H9 (cell line): ENCODE data around the gene E2F4. TPM values are rescaled to one million over a fixed set of nuclear protein-coding genes. Genes with fewer than 3 reads are reported as not detected.

Experiments
- DNase-seq: peaks from one replicate; pipeline ENCODE4 v3.0.0-alpha.2; 2017
- H2AFZ ChIP-seq: one replicate; pipeline ENCODE4 v1.6.1; 2013; ENCODE audit warnings: mild to moderate bottlenecking, low read length, control low read depth, moderate library complexity
- H2AK5ac ChIP-seq: 2 replicates; pipeline ENCODE4 v1.6.1; 2013; ENCODE audit warnings: low read length, control low read depth, mixed read lengths; ENCODE audit not compliant: insufficient read length
- H2BK120ac ChIP-seq: one replicate; pipeline ENCODE4 v1.6.1; 2013; ENCODE audit warnings: low read depth, mild to moderate bottlenecking, low read length, control low read depth, inconsistent platforms; ENCODE audit not compliant: poor library complexity, severe bottlenecking
- H2BK12ac ChIP-seq: 2 replicates; pipeline ENCODE4 v1.6.1; 2013; ENCODE audit warnings: low read length, control low read depth, mixed read lengths, low read depth; ENCODE audit not compliant: insufficient read length
- H2BK15ac ChIP-seq: 2 replicates; pipeline ENCODE4 v1.6.1; 2013; ENCODE audit warnings: low read depth, low read length, control low read depth
- H2BK20ac ChIP-seq: one replicate; pipeline ENCODE4 v1.6.1; 2013; ENCODE audit warnings: low read depth, mild to moderate bottlenecking, low read length, control low read depth, inconsistent platforms; ENCODE audit not compliant: poor library complexity, severe bottlenecking
- H2BK5ac ChIP-seq: 2 replicates; pipeline ENCODE4 v1.6.1; 2013; ENCODE audit warnings: low read length, control low read depth, mixed read lengths; ENCODE audit not compliant: insufficient read length
- H3K14ac ChIP-seq: 2 replicates; pipeline ENCODE4 v1.6.1; 2013; ENCODE audit warnings: low read length, control low read depth; ENCODE audit not compliant: insufficient read depth
- H3K18ac ChIP-seq: 2 replicates; pipeline ENCODE4 v1.6.1; 2013; ENCODE audit warnings: low read depth, mild to moderate bottlenecking, mixed read lengths, low read length, control low read depth; ENCODE audit not compliant: insufficient read length
- H3K23ac ChIP-seq: 2 replicates; pipeline ENCODE4 v1.6.1; 2013; ENCODE audit warnings: low read length, control low read depth, mixed read lengths, low read depth; ENCODE audit not compliant: insufficient read length
- H3K23me2 ChIP-seq: 2 replicates; pipeline ENCODE4 v1.6.1; 2013; ENCODE audit warnings: low read depth, mild to moderate bottlenecking, mixed read lengths, low read length, control low read depth; ENCODE audit not compliant: insufficient read length, poor library complexity, severe bottlenecking
- H3K27ac ChIP-seq: 2 replicates; pipeline ENCODE4 v1.5.1; 2013; ENCODE audit warnings: low read length, control low read depth, mixed read lengths, low read depth; ENCODE audit not compliant: insufficient read length
- H3K27me3 ChIP-seq: 2 replicates; pipeline ENCODE4 v1.6.1; 2013; ENCODE audit warnings: low read length, control low read depth, inconsistent platforms; ENCODE audit not compliant: insufficient read depth
- H3K4ac ChIP-seq: 2 replicates; pipeline ENCODE4 v1.6.1; 2013; ENCODE audit warnings: low read depth, mild to moderate bottlenecking, control low read depth, inconsistent platforms, low read length, moderate library complexity
- H3K4me1 ChIP-seq: 2 replicates; pipeline ENCODE4 v1.6.1; 2013; ENCODE audit warnings: low read length, control low read depth, inconsistent platforms; ENCODE audit not compliant: insufficient read depth
- H3K4me2 ChIP-seq: 2 replicates; pipeline ENCODE4 v1.6.1; 2013; ENCODE audit warnings: low read length, control low read depth, mixed read lengths; ENCODE audit not compliant: insufficient read length, insufficient read depth
- H3K56ac ChIP-seq: 2 replicates; pipeline ENCODE4 v1.6.1; 2013; ENCODE audit warnings: low read depth, mild to moderate bottlenecking, mixed read lengths, low read length, control low read depth; ENCODE audit not compliant: insufficient read length
- H3K79me1 ChIP-seq: 2 replicates; pipeline ENCODE4 v1.6.1; 2013; ENCODE audit warnings: low read depth, mild to moderate bottlenecking, moderate library complexity, low read length, control low read depth, inconsistent platforms; ENCODE audit not compliant: insufficient read depth, poor library complexity, severe bottlenecking
- H3K79me2 ChIP-seq: 2 replicates; pipeline ENCODE4 v1.6.1; 2013; ENCODE audit warnings: low read length, control low read depth, inconsistent platforms; ENCODE audit not compliant: insufficient read depth
- H3K9ac ChIP-seq: 2 replicates; pipeline ENCODE4 v1.6.1; 2013; ENCODE audit warnings: low read length, control low read depth, mixed read lengths; ENCODE audit not compliant: insufficient read length; ENCODE audit errors: extremely low read depth
- H3K9me3 ChIP-seq: one replicate; pipeline ENCODE4 v1.6.1; 2013; ENCODE audit warnings: low read depth, low read length, inconsistent platforms; ENCODE audit not compliant: control insufficient read depth
- H3T11ph ChIP-seq: one replicate; pipeline ENCODE4 v1.6.1; 2013; ENCODE audit warnings: mild to moderate bottlenecking, low read length, control low read depth, inconsistent platforms
- H4K20me1 ChIP-seq: one replicate; pipeline ENCODE4 v1.6.1; 2013; ENCODE audit not compliant: control insufficient read depth, insufficient read length, insufficient read depth
- H4K5ac ChIP-seq: 2 replicates; pipeline ENCODE4 v1.6.1; 2013; ENCODE audit warnings: low read depth, mild to moderate bottlenecking, mixed read lengths, low read length, control low read depth; ENCODE audit not compliant: insufficient read length
- H4K8ac ChIP-seq: replicated peaks from 2 replicates; pipeline ENCODE4 v1.6.1; 2013; ENCODE audit warnings: low read length, control low read depth, mixed read lengths, low read depth; ENCODE audit not compliant: insufficient read length
- H4K91ac ChIP-seq: 2 replicates; pipeline ENCODE4 v1.6.1; 2013; ENCODE audit warnings: low read depth, mild to moderate bottlenecking, moderate library complexity, mixed read lengths, low read length, control low read depth; ENCODE audit not compliant: insufficient read length
- H3K27ac Mint-ChIP-seq, 3 experiments: 2 replicates in 2 of 3; 3 replicates in 1 of 3; pipeline ENCODE4 v1.8.0; 2020 to 2021; ENCODE audit warnings: mixed read lengths in 3 of 3, mild to moderate bottlenecking in 1 of 3, moderate library complexity in 1 of 3
- H3K27me3 Mint-ChIP-seq: 2 replicates; pipeline ENCODE4 v1.8.0; 2021; ENCODE audit warnings: low read depth, mild to moderate bottlenecking, moderate library complexity, mixed read lengths
- H3K36me3 Mint-ChIP-seq, 3 experiments: 2 replicates in 2 of 3; 3 replicates in 1 of 3; pipeline ENCODE4 v1.8.0; 2020 to 2021; ENCODE audit warnings: low read depth in 3 of 3, mixed read lengths in 3 of 3; ENCODE audit not compliant: insufficient read depth in 1 of 3
- H3K4me1 Mint-ChIP-seq, 2 experiments: 2 replicates each; pipeline ENCODE4 v1.8.0; 2020; ENCODE audit warnings: mixed read lengths in 2 of 2
- H3K4me3 Mint-ChIP-seq, 2 experiments: 2 replicates in 1 of 2; 3 replicates in 1 of 2; pipeline ENCODE4 v1.8.0; 2020 to 2021; ENCODE audit warnings: mild to moderate bottlenecking in 2 of 2, mixed read lengths in 2 of 2, moderate library complexity in 1 of 2
- H3K9me3 Mint-ChIP-seq, 2 experiments: 2 replicates in 1 of 2; 3 replicates in 1 of 2; pipeline ENCODE4 v1.8.0; 2020; ENCODE audit warnings: mild to moderate bottlenecking in 2 of 2, mixed read lengths in 2 of 2, moderate library complexity in 1 of 2
- CTCF ChIP-seq: fragments of 200-600 bp; sonication (generic); conservative IDR thresholded peaks from 3 replicates; pipeline ENCODE4 v1.8.0; 2021; ENCODE audit warnings: antibody characterized with exemption, mild to moderate bottlenecking
- whole genome bisulfite sequencing: extraction: QIAGEN DNeasy Blood & Tissue Kit; methylation state at CpG from one replicate; pipeline ENCODE4 v1.1.7; 2013; ENCODE audit warnings: missing lambda C conversion rate, low lambda C conversion rate, mixed read lengths; ENCODE audit not compliant: insufficient read length; ENCODE audit errors: extremely low coverage; 5-methylcytosine and 5-hydroxymethylcytosine counted together
- total RNA-seq: library from RNA; stranded (reverse); gene quantifications from 2 replicates; pipeline ENCODE4 v1.2.1, GENCODE V29; 2021

E2F4 gene
- total RNA-seq, 1 experiment from 2014 or later: 116 TPM

- no peak overlapping the region for H2BK15ac ChIP-seq
- H3K9me3 Mint-ChIP-seq: no peaks in the 10 kb centered on the region
- H4K5ac ChIP-seq: no peak overlapping the region
- H3K4ac ChIP-seq: no peak overlapping the region
- H3K4me1 Mint-ChIP-seq: peaks cover 34 to 44% of the 10 kb centered on the region in 2 experiments
- no peak overlapping the region for H2BK20ac ChIP-seq
- H3T11ph ChIP-seq: no peak overlapping the region
- no peaks in the 10 kb centered on the region; the same call in 1 of the 2 replicates for H3K79me2 ChIP-seq
- DNase-seq: no peak
- no peak overlapping the region for H2BK5ac ChIP-seq
- H3K23ac ChIP-seq: no peak overlapping the region
- peak overlapping the region in 1 of 3 experiments; percentile 83; a peak in 2 of 7 replicates for H3K27ac Mint-ChIP-seq
- no peak for TF ChIP-seq CTCF
- H3K14ac ChIP-seq: no peak overlapping the region
- H2AFZ ChIP-seq: no peak overlapping the region
- H2AK5ac ChIP-seq: no peak overlapping the region
- H2BK12ac ChIP-seq: no peak overlapping the region
- peaks cover 0 to 6% (median 0%) of the 10 kb centered on the region in 3 experiments; a peak in 4 of 7 replicates for H3K36me3 Mint-ChIP-seq
- no peak overlapping the region for H3K56ac ChIP-seq
- H3K23me2 ChIP-seq: peaks cover 31% of the 10 kb centered on the region
- H3K27ac ChIP-seq: no peak overlapping the region
- peaks cover 3% of the 10 kb centered on the region for H4K20me1 ChIP-seq
- no peaks in the 10 kb centered on the region for H3K27me3 ChIP-seq
- peak overlapping the region; percentile 86 to 94 for H3K4me3 Mint-ChIP-seq
- H4K91ac ChIP-seq: no peak overlapping the region
- H3K79me1 ChIP-seq: peaks cover 4% of the 10 kb centered on the region
- H3K9me3 ChIP-seq: no peaks in the 10 kb centered on the region
- no peak overlapping the region for H3K9ac ChIP-seq
- no peak overlapping the region for H3K4me2 ChIP-seq
- H3K18ac ChIP-seq: no peak overlapping the region
- H3K4me1 ChIP-seq: peaks cover 15% of the 10 kb centered on the region; the same call in 1 of the 2 replicates
- no peak overlapping the region for H4K8ac ChIP-seq
- peaks cover 14% of the 10 kb centered on the region for H3K27me3 Mint-ChIP-seq
- no peak overlapping the region for H2BK120ac ChIP-seq
- WGBS: no CpG with 5 or more reads among the region's 5 CpGs
These were observed 52.6 kb downstream of the E2F4 start for GRCh38 chr16:67244387-67245185.
